Osteoblast (primary cell): ENCODE results near the gene TNMD. TPM values are rescaled to one million over a fixed set of nuclear protein-coding genes. Genes with fewer than 3 reads are reported as not detected.

Source experiments
- DNase-seq: peaks from one replicate; pipeline ENCODE4 v3.0.0; 2011; ENCODE audit warnings: low spot score, mixed read lengths; ENCODE audit not compliant: insufficient read length; ENCODE audit errors: missing footprints
- H2AFZ ChIP-seq: 2 replicates; pipeline ENCODE4 v1.6.0; 2011; ENCODE audit warnings: mild to moderate bottlenecking, low read length
- H3K27ac ChIP-seq: 2 replicates; pipeline ENCODE4 v1.5.1; 2011; ENCODE audit warnings: mild to moderate bottlenecking, low read depth, low read length, moderate library complexity
- H3K27me3 ChIP-seq: 2 replicates; pipeline ENCODE4 v1.6.0; 2012; ENCODE audit warnings: mild to moderate bottlenecking, control low read depth, inconsistent platforms, low read length, moderate library complexity; ENCODE audit not compliant: insufficient read depth
- H3K36me3 ChIP-seq: 2 replicates; pipeline ENCODE4 v1.5.1; 2011; ENCODE audit warnings: mild to moderate bottlenecking, low read length, control low read depth, moderate library complexity; ENCODE audit not compliant: insufficient read depth
- H3K4me1 ChIP-seq: 2 replicates; pipeline ENCODE4 v1.5.1; 2011; ENCODE audit warnings: mild to moderate bottlenecking, low read length, control low read depth, moderate library complexity; ENCODE audit not compliant: insufficient read depth
- H3K4me2 ChIP-seq: 2 replicates; pipeline ENCODE4 v1.6.0; 2011; ENCODE audit warnings: mild to moderate bottlenecking, low read length; ENCODE audit not compliant: insufficient read depth
- H3K4me3 ChIP-seq: fragments of 200-600 bp; sonication (generic); 3 replicates; pipeline ENCODE4 v1.5.1; 2012; ENCODE audit warnings: mild to moderate bottlenecking, low read length, inconsistent platforms; ENCODE audit not compliant: insufficient read depth
- H3K79me2 ChIP-seq: 2 replicates; pipeline ENCODE4 v1.6.0; 2012; ENCODE audit warnings: mild to moderate bottlenecking, low read length, control low read depth, inconsistent platforms; ENCODE audit not compliant: insufficient read depth
- H3K9me3 ChIP-seq: 2 replicates; pipeline ENCODE4 v1.5.1; 2011; ENCODE audit warnings: low read depth, low read length, control low read depth
- H4K20me1 ChIP-seq: 2 replicates; pipeline ENCODE4 v1.6.0; 2012; ENCODE audit warnings: mild to moderate bottlenecking, low read length, control low read depth; ENCODE audit not compliant: insufficient read depth
- total RNA-seq: library from RNA; depleted of rRNA; stranded (reverse); fragments of >200 nt; gene quantifications from 2 replicates; pipeline ENCODE4 v1.2.3, GENCODE V29; 2012
- TF ChIP-seq, protein P1 (sequence below): IDR thresholded peaks from 2 replicates; pipeline ENCODE4 v1.5.1; 2011; ENCODE audit warnings: mild to moderate bottlenecking, low read depth, low read length, moderate library complexity; ENCODE audit errors: extremely low read depth

TNMD gene
- total RNA-seq, 1 donor: not detected

DNA sequence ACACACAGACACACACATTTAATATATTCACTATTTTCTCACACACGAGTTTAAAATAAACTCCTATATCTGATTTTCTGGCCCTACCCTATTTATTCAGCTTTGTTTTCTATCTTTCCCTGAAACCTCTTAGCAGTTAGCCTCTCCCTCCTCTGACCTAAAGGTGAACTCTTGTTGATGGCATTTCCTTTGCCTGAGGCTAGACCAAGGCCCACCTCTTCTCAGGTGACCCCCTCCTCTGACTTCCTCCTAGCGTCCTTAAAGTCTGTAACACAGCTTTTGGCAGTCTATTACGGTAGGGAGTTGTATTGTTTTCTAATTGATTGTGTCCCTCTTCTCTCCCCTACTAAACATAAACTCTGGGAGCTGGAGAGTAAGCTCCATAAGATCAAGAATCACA lies 57.6 kb downstream of the TNMD start:
- Histone ChIP-seq H3K79me2 (peaks cover 13% of the 10 kb centered on the region), H3K4me3 (no peak overlapping the region), H4K20me1 (no peaks in the 10 kb centered on the region), H2AFZ (no peak overlapping the region), H3K9me3 (no peaks in the 10 kb centered on the region), H3K4me2 (no peak overlapping the region), H3K27ac (no peak overlapping the region), H3K27me3 (peaks cover 12% of the 10 kb centered on the region), H3K36me3 (no peaks in the 10 kb centered on the region), H3K4me1 (peaks cover 28% of the 10 kb centered on the region)
- DNase-seq: no peak
- TF ChIP-seq, protein P1, sequence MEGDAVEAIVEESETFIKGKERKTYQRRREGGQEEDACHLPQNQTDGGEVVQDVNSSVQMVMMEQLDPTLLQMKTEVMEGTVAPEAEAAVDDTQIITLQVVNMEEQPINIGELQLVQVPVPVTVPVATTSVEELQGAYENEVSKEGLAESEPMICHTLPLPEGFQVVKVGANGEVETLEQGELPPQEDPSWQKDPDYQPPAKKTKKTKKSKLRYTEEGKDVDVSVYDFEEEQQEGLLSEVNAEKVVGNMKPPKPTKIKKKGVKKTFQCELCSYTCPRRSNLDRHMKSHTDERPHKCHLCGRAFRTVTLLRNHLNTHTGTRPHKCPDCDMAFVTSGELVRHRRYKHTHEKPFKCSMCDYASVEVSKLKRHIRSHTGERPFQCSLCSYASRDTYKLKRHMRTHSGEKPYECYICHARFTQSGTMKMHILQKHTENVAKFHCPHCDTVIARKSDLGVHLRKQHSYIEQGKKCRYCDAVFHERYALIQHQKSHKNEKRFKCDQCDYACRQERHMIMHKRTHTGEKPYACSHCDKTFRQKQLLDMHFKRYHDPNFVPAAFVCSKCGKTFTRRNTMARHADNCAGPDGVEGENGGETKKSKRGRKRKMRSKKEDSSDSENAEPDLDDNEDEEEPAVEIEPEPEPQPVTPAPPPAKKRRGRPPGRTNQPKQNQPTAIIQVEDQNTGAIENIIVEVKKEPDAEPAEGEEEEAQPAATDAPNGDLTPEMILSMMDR: no peak

GRCh38 chrX:100643212-100643611 lies 58.5 kb downstream of the TNMD start:
- H3K4me2 ChIP-seq: peak overlapping the region; percentile 91
- peaks cover 37% of the 10 kb centered on the region for H3K4me1 ChIP-seq
- peaks cover 13% of the 10 kb centered on the region for H3K79me2 ChIP-seq
- TF ChIP-seq, protein P1: no peak
- peak overlapping the region; percentile 18 for H2AFZ ChIP-seq
- no peak for DNase-seq
- H3K27ac ChIP-seq: peak overlapping the region; percentile 84
- H4K20me1 ChIP-seq: no peaks in the 10 kb centered on the region
- H3K27me3 ChIP-seq: peaks cover 13% of the 10 kb centered on the region
- no peaks in the 10 kb centered on the region for H3K36me3 ChIP-seq
- no peak overlapping the region for H3K4me3 ChIP-seq
- no peaks in the 10 kb centered on the region for H3K9me3 ChIP-seq

- H3K36me3 ChIP-seq: no peaks in the 10 kb centered on the region
- peaks cover 5% of the 10 kb centered on the region for H3K27me3 ChIP-seq
- TF ChIP-seq, protein P1: no peak
- no peaks in the 10 kb centered on the region for H4K20me1 ChIP-seq
- no peaks in the 10 kb centered on the region for H3K9me3 ChIP-seq
- H2AFZ ChIP-seq: peak within 1 kb of the TSS; percentile 18
- H3K4me1 ChIP-seq: peaks cover 47% of the 10 kb centered on the region
- H3K4me3 ChIP-seq: peak within 1 kb of the TSS; percentile 70
- H3K79me2 ChIP-seq: peaks cover 13% of the 10 kb centered on the region
- H3K4me2 ChIP-seq: peak within 1 kb of the TSS; percentile 91
- peak; percentile 88 for DNase-seq
- H3K27ac ChIP-seq: peak within 1 kb of the TSS; percentile 85
Observed at GRCh38 chrX:100643956-100644860, 59.5 kb downstream of the TNMD start, which contains the start of gene SRPX2. TSS of gene SRPX2 (plus strand) at chrX:100644199. CDS start at chrX:100646323, 2,124 bp downstream.

- TF ChIP-seq, protein P1: no peak
- Histone ChIP-seq H3K4me3 (peak overlapping the region; percentile 70), H2AFZ (no peak overlapping the region), H4K20me1 (no peaks in the 10 kb centered on the region), H3K27ac (peak overlapping the region; percentile 85), H3K36me3 (no peaks in the 10 kb centered on the region), H3K9me3 (no peaks in the 10 kb centered on the region), H3K4me2 (peak overlapping the region; percentile 91), H3K79me2 (peaks cover 13% of the 10 kb centered on the region), H3K27me3 (peaks cover 5% of the 10 kb centered on the region), H3K4me1 (peaks cover 55% of the 10 kb centered on the region)
- no peak for DNase-seq
Observed at GRCh38 chrX:100645106-100645505, 60.4 kb downstream of the TNMD start.
